Erythroblast (primary cell): ENCODE data around the gene CCDC57.

Experiments used
- GATA1 ChIP-seq: IDR thresholded peaks from 2 replicates; pipeline ENCODE4 v1.6.1; 2011; ENCODE audit warnings: low read depth, mild to moderate bottlenecking, control low read depth, low read length, moderate library complexity
- POLR2A ChIP-seq: IDR thresholded peaks from 2 replicates; pipeline ENCODE4 v1.6.1; 2011; ENCODE audit warnings: mild to moderate bottlenecking, low read length

DNA sequence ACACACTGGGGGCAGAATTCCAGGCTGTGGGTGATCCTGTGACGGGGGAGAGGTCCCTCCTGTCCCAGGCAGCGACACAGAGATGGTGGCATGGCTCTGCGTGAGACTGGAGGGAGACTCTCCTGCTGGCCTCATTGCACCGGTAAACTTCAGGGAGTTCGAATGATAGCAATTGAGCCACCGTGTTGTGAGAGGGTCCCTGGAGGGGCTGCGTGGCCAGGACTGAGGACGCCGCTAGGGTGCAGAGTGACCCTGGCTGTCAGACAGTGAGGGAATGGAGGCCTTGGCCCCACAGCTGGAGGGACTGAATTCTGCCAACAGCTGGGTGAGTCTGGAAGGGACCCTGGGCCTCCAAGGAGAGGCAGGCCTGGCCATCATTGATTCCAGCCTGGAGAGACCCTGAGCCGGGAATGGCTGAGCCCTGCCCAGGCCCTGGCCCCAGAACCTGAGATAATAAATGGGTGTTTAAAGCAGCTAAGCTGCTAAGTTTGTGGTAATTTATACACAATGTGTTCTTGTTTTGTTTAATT, 32.6 kb downstream of the CCDC57 start:
- TF ChIP-seq POLR2A, result no peak
- TF ChIP-seq GATA1, result no peak
